ENCODE measurements around the gene DEFB132.
"Not testable (repeated sequence)": the region's sequence is repeated elsewhere in the genome, so short reads cannot be mapped to it uniquely, and the experiment has no call there.

Gene DEFB132, protein sequence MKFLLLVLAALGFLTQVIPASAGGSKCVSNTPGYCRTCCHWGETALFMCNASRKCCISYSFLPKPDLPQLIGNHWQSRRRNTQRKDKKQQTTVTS

DNA sequence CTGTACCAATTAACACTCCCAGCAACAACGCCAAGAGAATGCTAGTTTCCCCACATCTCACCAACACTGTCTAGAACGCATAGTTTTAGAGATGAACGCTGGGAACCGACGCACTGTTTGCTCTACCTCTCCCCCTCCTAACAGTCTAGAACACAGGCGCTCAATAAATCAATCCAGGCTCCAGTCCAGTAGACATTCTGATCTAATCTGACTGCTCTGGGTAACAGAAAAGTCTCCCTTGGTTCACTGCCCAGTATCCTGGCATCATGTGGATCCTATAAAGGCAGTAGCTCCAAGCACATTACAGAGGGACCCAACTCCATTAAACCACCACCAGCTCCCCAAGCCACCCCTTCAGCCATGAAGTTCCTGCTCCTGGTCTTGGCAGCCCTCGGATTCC is at the start of gene DEFB132:
TSS of gene DEFB132 (plus strand) at position 306 of the 400 bp plus-strand sequence. CDS start at position 361, 55 bp downstream.
- DNase-seq (ENCODE audit: low read depth in 2 of 2), result no peak

- DNase-seq (ENCODE audit: low read depth in 2 of 2), result no peak
Measured at GRCh38 chr20:208942-209566, 48.5 kb upstream of the DEFB132 start.

- DNase-seq (ENCODE audit: low read depth in 2 of 2), result no peak
Measured at GRCh38 chr20:210809-211502, 46.6 kb upstream of the DEFB132 start.

GRCh38 chr20:214383-214782 is 43.1 kb upstream of the DEFB132 start:
- no peak for DNase-seq (ENCODE audit: low read depth in 2 of 2)

DNA sequence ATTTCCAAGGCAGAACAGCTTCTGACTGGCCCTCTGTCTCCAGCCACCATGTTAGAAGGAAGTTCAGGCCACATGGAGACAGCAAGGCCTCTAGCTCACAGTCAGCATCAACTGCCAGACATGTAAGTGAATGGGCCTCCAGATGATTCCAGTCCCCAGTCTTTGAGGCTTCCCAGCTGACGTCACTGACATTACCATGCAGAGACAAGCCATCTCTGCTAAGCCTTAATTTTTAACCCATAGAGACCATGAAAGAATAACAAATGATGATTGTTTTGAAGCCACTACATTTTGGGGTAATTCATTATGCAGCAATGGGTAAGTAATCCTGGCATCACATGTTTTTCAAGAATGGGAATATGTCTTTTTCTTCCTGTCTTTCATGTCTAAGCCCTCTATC is 41.7 kb upstream of the DEFB132 start:
- DNase-seq (ENCODE audit: low read depth in 2 of 2), result no peak

- DNase-seq (ENCODE audit: low read depth in 2 of 2), result no peak
Measured at GRCh38 chr20:217266-217665, 40.3 kb upstream of the DEFB132 start.

DNA sequence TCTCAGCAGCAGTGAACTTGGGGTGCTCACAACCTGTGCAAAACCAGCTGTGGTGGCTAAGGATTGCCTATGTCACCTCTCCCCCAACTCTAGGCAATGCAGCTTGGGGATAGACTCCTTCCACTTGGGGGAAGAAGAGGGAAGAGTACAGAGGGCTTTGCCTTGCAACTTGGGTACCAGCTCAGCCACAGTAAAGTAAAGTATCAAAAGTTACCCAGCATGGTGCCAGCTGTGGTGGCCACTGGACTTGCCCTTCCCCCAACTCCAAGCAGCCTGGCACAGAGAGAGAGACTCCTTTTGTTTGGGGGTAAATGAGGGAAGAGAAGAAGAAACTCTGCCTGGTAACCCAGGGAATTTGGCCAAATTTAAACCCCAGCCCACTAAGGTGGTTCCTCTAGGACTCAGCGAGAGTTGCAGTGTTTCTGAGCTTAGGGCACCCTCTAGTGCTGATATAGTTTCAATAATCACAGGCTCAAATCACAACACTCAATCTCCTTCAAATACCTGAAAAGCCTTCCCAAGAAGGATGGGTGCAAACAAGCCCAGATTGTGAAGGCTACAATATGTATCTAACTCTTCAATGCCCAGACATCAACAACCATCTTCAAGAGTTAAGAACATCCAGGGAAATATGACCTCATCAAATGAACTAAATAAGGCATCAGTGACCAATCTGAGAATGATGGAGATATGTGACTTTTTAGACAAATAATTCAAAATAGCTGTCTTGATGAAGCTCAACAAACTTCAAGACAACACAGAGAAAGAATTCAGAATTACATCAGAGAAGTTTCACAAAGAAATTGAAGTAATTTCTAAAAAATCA is 38.0 kb upstream of the DEFB132 start:
- DNase-seq (ENCODE audit: low read depth in 2 of 2), result no peak

DNA sequence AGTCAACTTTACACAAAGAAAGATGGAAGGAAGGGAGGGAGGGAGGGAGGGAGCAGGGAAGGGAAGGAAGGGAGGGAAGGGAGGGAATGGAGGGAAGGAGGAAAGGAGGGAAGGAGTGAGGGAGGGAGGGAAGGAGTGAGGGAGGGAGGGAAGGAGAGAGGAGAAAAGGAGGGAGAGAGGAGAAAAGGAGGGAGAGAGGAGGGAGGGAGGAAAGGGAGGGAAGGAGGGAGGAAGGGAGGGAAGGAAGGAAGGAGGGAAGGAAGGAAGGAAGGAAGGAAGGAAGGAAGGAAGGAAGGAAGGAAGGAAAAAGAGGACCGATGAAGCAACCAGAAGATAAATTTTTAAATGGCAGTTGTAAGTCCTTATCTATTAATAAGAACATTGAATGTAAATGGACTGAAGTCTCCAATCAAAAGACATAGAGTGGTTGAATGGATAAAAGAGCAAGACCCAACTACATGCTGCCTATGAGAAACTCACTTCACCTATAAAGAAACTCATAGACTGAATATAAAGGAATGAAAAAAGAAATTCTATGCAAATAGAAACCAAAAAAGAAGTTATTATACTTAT is 36.2 kb upstream of the DEFB132 start:
- no peak for DNase-seq (ENCODE audit: low read depth in 2 of 2)

DNA sequence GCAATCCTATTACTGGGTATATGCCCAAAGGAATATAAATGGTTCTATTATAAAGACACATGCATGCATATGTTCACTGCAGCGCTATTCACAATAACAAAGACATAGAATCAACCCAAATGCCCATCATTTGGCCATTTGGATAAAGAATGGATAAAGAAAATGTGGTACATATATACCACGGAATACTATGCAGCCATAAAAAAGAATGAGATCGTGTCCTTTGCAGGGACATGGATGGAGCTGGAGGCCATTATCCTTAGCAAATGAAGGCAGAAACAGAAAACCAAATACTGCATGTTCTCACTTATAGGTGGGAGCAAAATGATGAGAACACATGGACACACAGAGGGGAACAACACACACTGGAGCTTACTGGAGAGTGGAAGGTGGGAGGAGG is 31.6 kb upstream of the DEFB132 start:
- DNase-seq (ENCODE audit: low read depth in 2 of 2), result not testable (repeated sequence)

GRCh38 chr20:226958-227357 is 30.6 kb upstream of the DEFB132 start, which contains the start of gene DEFB129:
Gene DEFB129 (plus strand): TSS chr20:227258. CDS start chr20:227289, 31 bp downstream.
- DNase-seq (ENCODE audit: low read depth in 2 of 2), result no peak

- DNase-seq (ENCODE audit: low read depth in 2 of 2), result no peak
Measured at GRCh38 chr20:227439-228105, 30.0 kb upstream of the DEFB132 start.

DNA sequence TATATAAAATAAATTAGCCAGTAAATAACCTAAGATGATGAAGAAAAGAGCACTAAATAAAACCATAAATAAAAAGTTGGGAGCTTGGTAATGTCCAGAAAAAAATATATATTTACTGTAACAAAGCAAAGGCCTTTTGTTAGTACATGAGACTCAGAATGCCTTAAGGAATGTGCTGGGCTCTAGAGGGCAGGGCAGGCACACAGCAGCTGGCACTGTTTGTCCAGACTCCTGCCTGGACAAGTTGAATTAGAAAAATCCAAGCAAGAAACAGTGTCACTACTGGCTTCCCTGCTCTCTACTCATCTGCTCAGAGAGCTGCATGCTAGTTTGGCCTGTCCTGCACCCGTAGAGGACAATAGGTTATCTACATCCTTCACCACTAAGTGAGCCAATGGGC is 21.6 kb upstream of the DEFB132 start:
- DNase-seq (ENCODE audit: low read depth in 2 of 2), result no peak

- no peak for DNase-seq (ENCODE audit: low read depth in 2 of 2)
Measured at GRCh38 chr20:237489-237888, 20.0 kb upstream of the DEFB132 start.

DNA sequence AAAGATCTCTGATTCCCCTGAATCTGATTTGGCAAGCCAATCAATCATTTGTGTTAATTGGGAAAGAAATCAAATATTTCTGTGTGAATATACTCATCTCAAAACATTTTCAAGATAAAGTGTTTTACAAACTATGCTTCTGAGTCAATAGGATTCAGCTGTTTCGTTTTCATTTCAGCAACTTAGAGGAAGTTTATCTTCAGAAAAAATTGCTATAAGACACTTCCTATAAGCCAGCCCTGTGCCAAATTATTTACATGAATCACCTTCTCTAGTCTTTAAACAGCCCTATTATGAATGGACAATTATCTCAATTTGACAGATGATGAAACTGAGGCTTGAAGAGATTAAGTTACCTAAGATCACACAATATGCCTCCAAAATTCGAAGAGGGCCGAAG is 19.6 kb upstream of the DEFB132 start:
- no peak for DNase-seq (ENCODE audit: low read depth in 2 of 2)

DNA sequence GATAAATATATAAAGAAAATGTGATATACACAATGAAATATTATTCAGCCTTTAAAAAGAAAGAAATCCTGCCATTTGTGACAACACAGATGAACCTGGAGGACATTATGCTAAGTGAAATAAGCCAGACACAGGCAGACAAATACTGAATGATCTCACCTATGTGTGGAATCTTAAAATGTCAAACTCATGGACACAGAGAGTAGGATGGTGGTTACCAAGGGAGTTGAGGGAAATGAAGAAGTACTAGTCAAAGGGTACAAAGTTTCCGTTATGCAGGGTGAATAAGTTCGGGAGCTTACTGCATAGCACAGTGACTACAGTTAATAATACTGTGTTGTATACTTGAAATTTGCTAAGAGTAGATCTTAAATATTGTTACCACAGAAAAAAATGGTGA is 14.6 kb upstream of the DEFB132 start:
- no peak for DNase-seq (ENCODE audit: low read depth in 2 of 2)

GRCh38 chr20:251354-251753 is 6.2 kb upstream of the DEFB132 start:
- DNase-seq (ENCODE audit: low read depth in 2 of 2), result no peak

DNA sequence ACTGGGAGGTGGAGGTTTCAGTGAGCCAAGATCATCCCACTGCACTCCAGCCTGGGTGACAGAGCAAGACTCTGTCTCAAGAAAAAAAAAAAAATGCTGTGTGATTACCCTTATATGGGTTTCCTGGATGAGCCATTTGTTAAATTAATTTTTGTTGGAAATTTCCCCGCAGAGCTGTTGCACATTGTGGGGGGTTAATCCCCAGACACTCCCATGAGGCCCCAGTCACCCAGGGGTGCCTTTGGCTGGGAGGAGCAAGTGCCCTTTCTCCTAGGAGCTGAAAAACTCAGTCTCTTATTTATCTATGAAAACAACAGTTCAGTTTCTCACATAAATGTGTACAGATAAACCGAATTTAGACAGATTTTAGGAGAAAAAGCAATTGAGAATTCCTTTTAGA is 4.7 kb upstream of the DEFB132 start:
- DNase-seq (ENCODE audit: low read depth in 2 of 2), result no peak

- not testable (repeated sequence) for DNase-seq (ENCODE audit: low read depth in 2 of 2)
Measured at GRCh38 chr20:253447-253846, 4.1 kb upstream of the DEFB132 start.

GRCh38 chr20:258269-258858 is 840 bp downstream of the DEFB132 start:
- DNase-seq (ENCODE audit: low read depth in 2 of 2), result no peak

DNA sequence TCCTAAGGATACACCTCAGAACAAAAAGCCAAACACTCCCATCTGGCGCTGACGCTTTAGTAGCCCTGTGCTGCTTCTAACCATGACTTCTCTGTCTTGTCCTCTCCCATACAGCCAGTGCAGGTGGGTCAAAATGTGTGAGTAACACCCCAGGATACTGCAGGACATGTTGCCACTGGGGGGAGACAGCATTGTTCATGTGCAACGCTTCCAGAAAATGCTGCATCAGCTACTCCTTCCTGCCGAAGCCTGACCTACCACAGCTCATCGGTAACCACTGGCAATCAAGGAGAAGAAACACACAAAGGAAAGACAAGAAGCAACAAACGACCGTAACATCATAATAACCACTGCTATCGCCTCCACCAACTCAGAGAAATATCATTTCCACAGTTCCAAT is 1.4 kb downstream of the DEFB132 start:
- DNase-seq (ENCODE audit: low read depth in 2 of 2), result no peak

DNA sequence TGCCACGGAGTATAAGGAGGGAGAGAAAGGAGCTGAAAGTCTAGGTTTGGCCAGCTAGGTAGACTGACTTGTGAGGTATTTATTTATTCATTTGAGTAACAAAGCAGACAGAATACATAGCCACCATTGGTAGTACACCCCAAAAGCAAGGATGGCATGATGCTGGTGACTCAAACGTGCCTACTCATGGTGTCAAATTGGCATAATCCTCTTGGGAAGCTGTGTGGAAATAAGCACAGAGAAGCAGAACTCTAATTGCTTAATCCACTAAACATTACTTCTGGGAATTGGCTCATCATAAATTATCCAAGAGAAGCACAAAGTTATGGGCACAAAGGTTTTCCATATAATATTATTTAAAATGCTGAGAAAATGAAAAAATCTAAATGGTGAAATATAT is 2.5 kb downstream of the DEFB132 start:
- no peak for DNase-seq (ENCODE audit: low read depth in 2 of 2)

All from stimulated activated CD8-positive, alpha-beta memory T cell treated with anti-CD3 and anti-CD28 coated beads, Interleukin-2, amount 100 ng/mL, for 1 hour (primary cell).